Upper lobe of left lung (tissue), 6 donors: Measurements from ENCODE around the gene STK35. TPM values are rescaled to one million over a fixed set of nuclear protein-coding genes. Genes with fewer than 3 reads are reported as not detected.
A peak's percentile ranks its signal among the peaks of the same experiment; 100 is the strongest.

Experiments
- ATAC-seq, 2 donors: fragments of 200-7000 bp; cut with Tn5 transposase; one replicate each; pipeline ENCODE4 v1.9.1; 2022; ENCODE audit warnings: mild to moderate bottlenecking in 2 of 2, moderate library complexity in 2 of 2; ENCODE audit not compliant: low FRiP score in 2 of 2
- DNase-seq, 2 donors: peaks; one replicate each; pipeline ENCODE4 v3.0.0-alpha.2; 2019 to 2020
- H3K27ac ChIP-seq, 4 donors: fragments of 200-600 bp; sonication (generic); one replicate each; pipeline ENCODE4 v1.5.1; 2016 to 2019
- H3K27me3 ChIP-seq, 4 donors: fragments of 200-600 bp; sonication (generic); one replicate each; pipeline ENCODE4 v1.5.1; 2017 to 2019
- H3K36me3 ChIP-seq, 4 donors: fragments of 200-600 bp; sonication (generic); one replicate each; pipeline ENCODE4 v1.5.1; 2016 to 2019
- H3K4me1 ChIP-seq, 4 donors: fragments of 200-600 bp; sonication (generic); one replicate each; pipeline ENCODE4 v1.5.1; 2018 to 2019
- H3K4me3 ChIP-seq, 4 donors: fragments of 200-600 bp; sonication (generic); one replicate each; pipeline ENCODE4 v1.5.1; 2017 to 2019; ENCODE audit warnings: mild to moderate bottlenecking in 2 of 4, moderate library complexity in 1 of 4
- H3K9me3 ChIP-seq, 4 donors: fragments of 200-600 bp; sonication (generic); one replicate each; pipeline ENCODE4 v1.5.1; 2018 to 2019
- CTCF ChIP-seq, 6 experiments: fragments of 450-650 bp in 4 of 6; fragments of 200-600 bp in 2 of 6; sonication (generic) in 2 of 6; IDR thresholded peaks; one replicate each; pipeline ENCODE4 v1.5.1; 2016 to 2019; ENCODE audit warnings: antibody characterized with exemption in 6 of 6
- EP300 ChIP-seq, 4 donors: sonication (generic); formaldehyde crosslinking; IDR thresholded peaks; one replicate each; pipeline ENCODE4 v1.5.1; 2017; ENCODE audit warnings: antibody characterized with exemption in 4 of 4, control low read depth in 2 of 4
- POLR2A ChIP-seq, 4 donors: fragments of 450-650 bp; IDR thresholded peaks; one replicate each; pipeline ENCODE4 v1.5.1; 2016 to 2017; ENCODE audit warnings: antibody characterized with exemption in 4 of 4, mild to moderate bottlenecking in 2 of 4
- POLR2AphosphoS5 ChIP-seq, 2 donors: sonication (generic); formaldehyde crosslinking; IDR thresholded peaks; one replicate each; pipeline ENCODE4 v1.5.1; 2017; ENCODE audit warnings: antibody characterized with exemption in 2 of 2
- WGBS, 2 donors: methylation state at CpG; one replicate each; pipeline ENCODE4 v1.1.5; 2017 to 2018; 5-methylcytosine and 5-hydroxymethylcytosine counted together
- total RNA-seq, 6 donors: library from RNA; depleted of rRNA in 4 of 6; stranded (reverse); fragments of >200 nt in 4 of 6; gene quantifications; one replicate each; pipeline versions ENCODE4 v1.1.0 to v1.2.1, GENCODE V29; 2016 to 2021
- donor health status: DM: no; HTN: no; CAD: no; lungs with moderate emphysema.
- donor health status: DM: no; HTN: yes; CAD: no; lungs with severe emphysema.

STK35 gene
- total RNA-seq, 6 donors from 2014 or later = 14.4 to 36.0 (median 22.5) TPM

GRCh38 chr20:2156666-2157624, 55.3 kb downstream of the STK35 start:
- ATAC-seq = no peak
- WGBS, 2 donors = 92 to 94% methylated on average over 11 of the region's 11 CpGs

GRCh38 chr20:2162125-2162822, 60.6 kb downstream of the STK35 start:
- ATAC-seq (no peak), DNase-seq (no peak)
- Histone ChIP-seq H3K4me1 (no peaks in the 10 kb centered on the region), H3K9me3 (no peaks in the 10 kb centered on the region), H3K27me3 (no peaks in the 10 kb centered on the region), H3K27ac (no peak overlapping the region), H3K4me3 (no peak overlapping the region), H3K36me3 (no peaks in the 10 kb centered on the region)
- TF ChIP-seq EP300 (IDR thresholded peaks at IDR 0.05) (no peak), POLR2A (IDR thresholded peaks at IDR 0.05) (no peak), CTCF (IDR thresholded peaks at IDR 0.05) (no peak), POLR2AphosphoS5 (IDR thresholded peaks at IDR 0.05) (no peak)
- WGBS, 2 donors = 70 to 87% methylated on average over 10 to 12 of the region's 12 CpGs

More at GRCh38 chr20:2156666-2157624, 55.3 kb downstream of the STK35 start:
- Histone ChIP-seq H3K36me3 (no peaks in the 10 kb centered on the region), H3K4me1 (peaks cover 0 to 7% (median 4%) of the 10 kb centered on the region in 4 donors), H3K4me3 (no peak overlapping the region), H3K9me3 (no peaks in the 10 kb centered on the region), H3K27me3 (no peaks in the 10 kb centered on the region), H3K27ac (no peak overlapping the region)
- DNase-seq = no peak
- TF ChIP-seq EP300 (IDR thresholded peaks at IDR 0.05) = no peak
- TF ChIP-seq POLR2A (IDR thresholded peaks at IDR 0.05) = no peak
- TF ChIP-seq CTCF (IDR thresholded peaks at IDR 0.05) = no peak
- TF ChIP-seq POLR2AphosphoS5 (IDR thresholded peaks at IDR 0.05) = no peak

- Histone ChIP-seq H3K36me3 (no peaks in the 10 kb centered on the region), H3K9me3 (no peaks in the 10 kb centered on the region), H3K27me3 (no peaks in the 10 kb centered on the region), H3K4me3 (no peak overlapping the region), H3K27ac (no peak overlapping the region), H3K4me1 (no peaks in the 10 kb centered on the region)
- TF ChIP-seq POLR2A (IDR thresholded peaks at IDR 0.05) (no peak), CTCF (IDR thresholded peaks at IDR 0.05) (no peak), POLR2AphosphoS5 (IDR thresholded peaks at IDR 0.05) (no peak), EP300 (IDR thresholded peaks at IDR 0.05) (no peak)
- peak in 1 of 2 donors; percentile 51 for ATAC-seq
- 96% methylated on average over 11 of the region's 11 CpGs; no CpG with 5 or more reads in 1 of the 2 donors for WGBS, 2 donors
- no peak for DNase-seq
Observed at GRCh38 chr20:2162823-2163166, 61.2 kb downstream of the STK35 start.

GRCh38 chr20:2163312-2163711, 61.7 kb downstream of the STK35 start:
- Histone ChIP-seq H3K9me3 (no peaks in the 10 kb centered on the region), H3K4me3 (no peak overlapping the region), H3K36me3 (no peaks in the 10 kb centered on the region), H3K27ac (no peak overlapping the region), H3K4me1 (no peaks in the 10 kb centered on the region), H3K27me3 (no peaks in the 10 kb centered on the region)
- ATAC-seq = peak in 1 of 2 donors; percentile 43
- 62 to 77% methylated on average over 7 to 8 of the region's 8 CpGs for WGBS, 2 donors
- DNase-seq = no peak
- TF ChIP-seq EP300 (IDR thresholded peaks at IDR 0.05) (no peak), POLR2AphosphoS5 (IDR thresholded peaks at IDR 0.05) (no peak), CTCF (IDR thresholded peaks at IDR 0.05) (no peak), POLR2A (IDR thresholded peaks at IDR 0.05) (no peak)
